PC-3 (cell line): Measurements from ENCODE around the gene DDX10.

Source experiments
- CTCF ChIP-seq: fragments of 300-600 bp; sonication (generic); conservative IDR thresholded peaks from 2 replicates; pipeline ENCODE4 v1.5.1; 2017; ENCODE audit warnings: antibody characterized with exemption, low read depth, mild to moderate bottlenecking, low read length
- EZH2 ChIP-seq: fragments of 300-600 bp; sonication (generic); IDR thresholded peaks from one replicate; pipeline ENCODE4 v1.6.1; 2017; ENCODE audit warnings: antibody characterized with exemption, mild to moderate bottlenecking, low read length; ENCODE audit not compliant: unreplicated experiment
- EZH2phosphoT487 ChIP-seq: fragments of 300-600 bp; sonication (generic); IDR thresholded peaks from 2 replicates; pipeline ENCODE4 v1.6.1; 2018; ENCODE audit warnings: mild to moderate bottlenecking, antibody characterized with exemption, low read length, borderline replicate concordance

- no peak for TF ChIP-seq CTCF
- no peak for TF ChIP-seq EZH2
- no peak for TF ChIP-seq EZH2phosphoT487
These were observed 262.1 kb downstream of the DDX10 start for GRCh38 chr11:108926841-108927577.
